HG03457 (cell line): ENCODE measurements around the gene IGFLR1.
A peak's percentile ranks its signal among the peaks of the same experiment; 100 is the strongest.
"Not testable (repeated sequence)": the region's sequence is repeated elsewhere in the genome, so short reads cannot be mapped to it uniquely, and the experiment has no call there.

Experiments
- ATAC-seq: cut with Tn5 transposase; IDR thresholded peaks from one replicate; pipeline ENCODE4 v1.9.1; 2021; ENCODE audit warnings: moderate number of reproducible peaks; ENCODE audit not compliant: unreplicated experiment

IGFLR1 gene

GRCh38 chr19:35777961-35778360 lies 35.7 kb upstream of the IGFLR1 start:
- no peak for ATAC-seq

DNA sequence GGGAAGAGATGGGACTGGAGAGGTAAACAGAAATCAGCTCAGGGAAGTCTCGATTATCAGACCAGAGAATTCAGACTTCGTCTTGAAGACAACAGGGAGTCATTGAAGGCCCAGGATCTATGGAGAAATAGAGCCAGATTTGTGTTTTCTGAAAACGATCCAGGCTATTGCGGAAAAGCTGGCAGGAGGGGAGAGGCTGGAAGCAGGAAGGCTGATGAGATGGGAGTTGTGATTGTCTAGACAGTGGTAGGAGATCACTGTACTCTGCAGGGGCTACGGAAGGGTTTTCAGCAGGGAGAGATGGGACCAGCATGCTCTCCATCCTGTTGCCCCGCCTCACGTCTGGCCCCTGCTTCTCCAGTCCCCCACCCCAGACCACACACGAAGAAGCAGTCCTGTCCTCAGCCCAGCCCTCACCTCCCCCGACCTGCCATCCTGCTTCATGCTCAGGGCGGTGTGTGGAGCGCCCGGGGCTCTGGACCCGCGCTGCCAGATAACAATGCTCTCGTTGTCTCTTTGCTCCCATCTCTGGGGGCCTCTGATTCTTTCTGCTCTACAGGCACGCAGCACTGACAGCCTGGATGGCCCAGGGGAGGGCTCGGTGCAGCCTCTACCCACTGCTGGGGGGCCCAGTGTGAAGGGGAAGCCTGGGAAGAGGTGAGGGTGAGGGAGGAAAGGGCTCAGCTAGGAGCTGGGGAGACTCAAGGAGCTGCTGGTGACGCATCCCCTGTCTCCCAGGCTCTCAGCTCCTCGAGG lies 35.0 kb upstream of the IGFLR1 start:
- no peak for ATAC-seq

- ATAC-seq: no peak
These were observed 34.0 kb upstream of the IGFLR1 start for GRCh38 chr19:35776102-35776788.

- peak; percentile 82 for ATAC-seq
These were observed 33.2 kb upstream of the IGFLR1 start, which contains the start of gene ARHGAP33 for GRCh38 chr19:35775298-35776101. Gene ARHGAP33 (plus strand): TSS chr19:35775564. CDS start chr19:35775659, 95 bp downstream.

- no peak for ATAC-seq
These were observed 32.7 kb upstream of the IGFLR1 start for GRCh38 chr19:35775046-35775297.

DNA sequence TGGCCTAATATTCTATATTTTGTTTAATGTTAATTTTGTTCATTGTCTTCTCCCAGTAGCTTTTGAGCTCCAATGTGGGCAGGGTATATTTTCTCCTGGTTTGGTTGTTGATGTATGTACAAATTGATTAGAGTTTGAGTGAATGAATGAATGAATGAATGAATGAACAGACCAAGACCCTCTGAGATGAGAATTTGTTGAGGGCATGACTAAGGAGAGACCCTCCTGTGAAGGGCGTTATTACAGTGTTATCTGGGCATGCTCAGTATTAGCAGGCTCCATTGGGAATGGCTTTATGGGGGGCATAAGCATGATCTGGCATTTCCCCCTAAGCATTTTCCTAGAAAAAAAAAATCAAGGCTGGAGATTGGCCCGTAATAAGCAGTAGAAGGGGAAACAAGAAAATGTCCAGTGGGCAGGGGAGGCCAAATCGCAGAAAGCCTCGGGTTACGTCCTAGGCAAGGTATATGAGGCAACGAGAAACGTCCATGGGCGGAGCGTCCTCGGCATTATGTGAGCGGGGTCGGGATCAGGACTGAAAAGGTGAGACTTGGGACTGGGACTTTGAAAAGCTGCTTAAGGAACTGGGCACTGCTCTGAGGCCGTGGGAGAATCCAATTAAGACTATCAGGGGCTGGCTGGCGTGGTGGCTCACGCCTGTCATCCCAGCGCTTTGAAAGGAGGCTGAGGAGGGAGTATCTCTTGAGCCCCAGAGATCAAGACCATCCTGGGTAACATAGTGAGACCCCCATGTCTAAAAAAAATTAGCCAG lies 32.2 kb upstream of the IGFLR1 start:
- ATAC-seq: no peak

DNA sequence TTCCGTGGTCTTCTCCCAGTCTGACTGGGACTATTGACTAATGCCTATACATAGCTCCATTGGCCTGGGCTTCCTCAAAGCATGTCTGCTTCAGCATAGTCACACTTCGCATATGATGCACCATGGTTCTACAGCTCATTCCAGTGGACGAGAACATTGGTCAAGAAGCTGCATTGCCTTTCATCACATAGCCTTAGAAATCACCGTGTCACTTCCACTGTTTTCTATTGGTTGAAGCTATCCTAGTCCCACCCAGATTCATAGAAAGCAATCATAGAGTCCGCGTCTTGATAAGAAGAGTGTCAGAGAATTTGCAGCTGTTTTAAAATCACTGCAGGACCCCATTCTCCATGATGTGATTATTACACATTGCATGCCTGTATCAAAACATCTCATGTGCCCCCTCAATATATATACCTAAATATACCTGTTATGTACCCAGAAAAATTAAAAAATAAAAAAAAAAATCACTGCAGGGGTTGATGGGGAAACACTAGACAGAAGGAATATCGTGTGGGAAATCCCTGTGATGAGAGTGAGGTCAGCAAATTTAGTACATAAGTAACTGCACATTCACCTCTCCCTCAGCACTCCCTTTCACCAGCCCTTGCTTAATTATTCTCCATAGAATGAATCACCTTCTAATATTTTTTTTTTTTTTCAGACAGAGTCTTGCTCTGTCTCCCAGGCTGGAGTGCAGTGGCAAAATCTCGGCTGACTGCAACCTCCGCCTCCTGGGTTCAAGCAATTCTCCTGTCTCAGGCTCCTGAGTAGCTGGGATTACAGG lies 31.0 kb upstream of the IGFLR1 start:
- ATAC-seq: no peak

GRCh38 chr19:35772362-35772761 lies 30.1 kb upstream of the IGFLR1 start:
- not testable (repeated sequence) for ATAC-seq

DNA sequence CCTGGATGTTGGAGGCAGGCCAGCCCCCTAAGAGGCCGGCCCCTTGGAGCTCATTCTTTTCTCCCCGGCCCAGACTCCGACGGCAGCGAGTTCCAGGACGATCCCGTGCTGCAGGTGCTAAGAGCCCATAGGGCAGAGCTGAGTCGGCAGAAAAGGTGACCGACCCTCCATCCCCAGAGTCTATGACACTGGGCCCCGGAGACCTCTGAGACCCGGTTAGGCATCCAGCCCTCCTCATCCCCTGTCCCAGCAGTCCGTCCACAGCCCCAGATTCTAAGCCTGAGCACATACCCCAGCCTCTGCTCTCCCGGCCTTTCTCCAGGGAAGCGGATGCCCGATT lies 25.8 kb upstream of the IGFLR1 start:
- ATAC-seq: no peak

GRCh38 chr19:35767288-35768081 lies 25.2 kb upstream of the IGFLR1 start:
- no peak for ATAC-seq

- ATAC-seq: no peak
These were observed 24.4 kb upstream of the IGFLR1 start for GRCh38 chr19:35766571-35767104.

GRCh38 chr19:35764432-35765315 lies 22.4 kb upstream of the IGFLR1 start:
- ATAC-seq: no peak

GRCh38 chr19:35760711-35761349 lies 18.6 kb upstream of the IGFLR1 start:
- ATAC-seq: no peak

- ATAC-seq: no peak
These were observed 17.4 kb upstream of the IGFLR1 start for GRCh38 chr19:35759697-35760096.

DNA sequence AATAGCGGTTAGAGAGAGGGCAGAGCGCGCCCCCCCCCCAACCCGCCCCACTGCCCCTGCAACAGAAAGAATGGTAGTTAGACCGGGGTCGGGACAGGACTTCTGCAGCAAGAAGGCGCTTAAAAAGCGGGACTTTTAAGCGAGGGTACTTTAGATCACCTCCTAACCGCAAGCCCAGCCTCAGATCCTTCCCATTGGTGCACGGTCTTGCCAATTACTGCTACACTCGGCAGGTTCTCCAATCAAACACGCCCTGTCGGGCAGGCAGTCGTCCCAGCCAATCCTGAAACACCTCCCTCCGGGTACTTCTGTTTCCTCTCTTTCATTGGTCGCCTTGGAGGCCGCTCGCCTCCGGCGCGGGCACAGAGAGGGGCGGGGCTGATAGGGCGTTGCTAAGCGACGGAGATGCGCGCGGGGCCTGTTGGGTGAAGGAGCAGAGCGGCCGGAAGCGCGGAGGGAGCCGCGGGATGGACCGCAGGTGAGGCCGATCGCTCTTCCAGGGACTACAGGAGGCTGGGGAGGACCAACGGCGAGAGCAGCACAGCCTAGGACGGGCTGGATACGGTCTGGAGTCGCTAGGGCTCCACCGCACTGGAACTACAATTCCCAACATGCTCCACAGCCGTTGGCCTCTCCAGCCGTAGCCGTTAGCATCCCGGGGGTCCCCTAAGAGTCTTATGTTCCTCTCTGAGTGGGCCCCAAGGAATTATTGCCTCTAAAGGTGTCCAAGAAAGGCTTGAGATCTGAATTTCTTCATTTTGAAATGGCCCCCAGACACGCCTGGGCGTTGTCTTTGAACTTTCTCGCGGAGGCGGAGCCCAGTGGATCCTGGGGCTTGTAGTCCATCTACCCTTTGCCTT lies 15.7 kb upstream of the IGFLR1 start, which contains the start of gene PROSER3:
PROSER3 (plus strand) TSS at position 428 of the 860 bp plus-strand sequence; CDS start at position 468, 40 bp downstream.
- ATAC-seq: peak; percentile 79

- no peak for ATAC-seq
These were observed 15.0 kb upstream of the IGFLR1 start for GRCh38 chr19:35757231-35757748.
